Smooth muscle cell of trachea (primary cell): ENCODE results near the gene SNTG2. TPM values are rescaled to one million over a fixed set of nuclear protein-coding genes. Genes with fewer than 3 reads are reported as not detected.

Experiments used
- total RNA-seq: library from RNA; depleted of rRNA; stranded (reverse); fragments of >200 nt; gene quantifications from 2 replicates; pipeline ENCODE4 v1.2.1, GENCODE V29; 2014

The SNTG2 gene
- total RNA-seq: not detected in 2 replicates

DNA sequence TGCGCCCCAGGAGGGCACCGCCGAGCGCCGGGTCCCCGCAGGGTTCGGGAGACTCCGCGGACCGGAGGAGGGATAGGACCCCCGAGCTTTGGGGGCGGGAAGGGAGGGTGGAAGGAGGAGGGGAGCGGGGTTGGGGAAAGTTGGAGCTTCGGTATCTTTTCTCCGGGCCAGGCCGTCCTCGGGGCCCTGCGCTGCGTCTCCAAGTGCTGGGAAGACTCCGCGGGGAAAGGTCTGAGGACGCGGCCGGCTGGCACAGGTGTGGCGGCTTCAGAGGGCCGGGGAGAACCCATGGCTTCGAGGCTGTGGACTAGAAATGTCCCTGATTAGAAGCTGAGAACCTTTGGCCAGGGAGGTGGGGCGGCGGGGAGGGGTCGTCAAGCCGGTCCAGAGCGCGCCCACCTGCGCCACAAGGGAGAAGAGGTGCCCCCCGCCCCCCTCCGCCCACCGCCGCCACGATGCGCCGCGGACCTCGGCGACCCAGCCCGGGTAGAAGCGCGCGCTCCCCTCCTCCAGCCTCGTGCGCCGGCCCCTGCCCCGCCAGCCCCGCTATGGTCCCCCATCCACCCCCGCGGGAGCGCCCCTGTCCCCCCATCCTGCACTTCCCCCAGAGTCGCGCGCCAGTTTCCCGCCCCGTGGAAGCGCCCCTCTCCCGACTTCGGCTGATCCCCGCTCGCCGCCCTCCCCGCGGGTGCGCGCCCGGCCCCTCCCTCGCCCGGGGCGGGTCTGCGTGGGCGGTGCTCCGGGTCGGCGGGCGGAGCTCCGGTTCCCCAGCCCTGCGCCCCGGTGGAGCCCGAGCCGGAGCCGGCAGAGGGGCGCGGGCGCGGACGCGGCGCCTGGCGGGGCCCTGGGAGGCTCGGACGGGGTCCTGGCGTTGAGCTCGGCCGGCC is at the start of gene SNTG2:
Gene SNTG2 (plus strand): TSS at position 770 of the 887 bp plus-strand sequence. CDS start 148 bp downstream, outside the sequence.

DNA sequence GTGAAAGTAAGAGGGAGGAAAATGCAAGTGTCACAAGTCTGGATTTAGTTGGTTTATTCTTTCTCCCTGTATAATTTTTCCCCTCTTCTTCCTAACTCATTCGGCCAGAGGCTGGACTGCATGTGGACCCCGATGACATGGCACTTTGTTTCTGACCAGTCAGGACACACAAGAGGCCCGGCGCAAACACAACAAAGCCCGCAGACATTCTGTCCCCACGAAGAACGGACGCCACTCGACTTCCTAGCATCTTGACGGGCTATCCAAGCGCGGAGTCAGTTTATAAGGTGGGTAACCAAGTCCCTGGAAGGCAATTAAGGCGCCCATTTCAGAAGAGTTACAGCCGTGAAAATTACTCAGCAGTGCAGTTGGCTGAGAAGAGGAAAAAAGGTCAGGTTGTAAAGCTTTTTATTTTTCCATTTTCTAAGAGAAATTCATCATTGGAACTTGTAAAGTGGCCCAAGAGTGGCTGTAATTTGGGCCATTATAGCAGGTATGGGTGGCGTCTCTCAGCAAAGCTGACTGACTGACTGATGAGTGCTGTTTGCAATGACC is 462.6 kb downstream of the SNTG2 start, which contains the start of gene TPO:
Gene TPO (plus strand): TSS at position 308 of the 555 bp plus-strand sequence. CDS start 946 bp downstream, outside the sequence.

